Activated naive CD4-positive, alpha-beta T cell treated with anti-CD3 and anti-CD28 coated beads for 36 hours (primary cell): ENCODE measurements around the gene SOX9. TPM values are rescaled to one million over a fixed set of nuclear protein-coding genes. Genes with fewer than 3 reads are reported as not detected.

ENCODE experiments used
- CTCF ChIA-PET: fragments of 350-600 bp; sonication (Branson Sonifier 250); formaldehyde crosslinking; loops from one replicate; lab custom pipeline; 2021; ENCODE audit warnings: antibody characterized with exemption; lab: Charles Lee
- DNase-seq: peaks from one replicate; pipeline ENCODE4 v3.0.0-alpha.2; 2020
- H3K27ac Mint-ChIP-seq: one replicate; pipeline ENCODE4 v1.8.0; 2021; ENCODE audit warnings: mild to moderate bottlenecking, mixed read lengths
- H3K27me3 Mint-ChIP-seq: one replicate; pipeline ENCODE4 v1.8.0; 2021; ENCODE audit warnings: low read depth, mixed read lengths
- H3K36me3 Mint-ChIP-seq: one replicate; pipeline ENCODE4 v1.8.0; 2021; ENCODE audit warnings: low read depth, mixed read lengths
- H3K4me1 Mint-ChIP-seq: one replicate; pipeline ENCODE4 v1.8.0; 2021; ENCODE audit warnings: low read depth, mixed read lengths
- H3K4me3 Mint-ChIP-seq: one replicate; pipeline ENCODE4 v1.8.0; 2021; ENCODE audit warnings: mild to moderate bottlenecking, moderate library complexity, mixed read lengths
- H3K9me3 Mint-ChIP-seq: one replicate; pipeline ENCODE4 v1.8.0; 2021; ENCODE audit warnings: mixed read lengths
- intact Hi-C: fragments of 100-400 bp; cut with micrococcal nuclease; formaldehyde crosslinking; loops from one replicate; pipeline ENCODE4 v1.15.1; 2023
- total RNA-seq, 2 experiments: library from RNA; stranded (reverse); gene quantifications; one replicate each; pipeline ENCODE4 v1.2.3, GENCODE V29; 2021

Gene SOX9
- total RNA-seq, 2 experiments from 2014 or later, result not detected

DNA sequence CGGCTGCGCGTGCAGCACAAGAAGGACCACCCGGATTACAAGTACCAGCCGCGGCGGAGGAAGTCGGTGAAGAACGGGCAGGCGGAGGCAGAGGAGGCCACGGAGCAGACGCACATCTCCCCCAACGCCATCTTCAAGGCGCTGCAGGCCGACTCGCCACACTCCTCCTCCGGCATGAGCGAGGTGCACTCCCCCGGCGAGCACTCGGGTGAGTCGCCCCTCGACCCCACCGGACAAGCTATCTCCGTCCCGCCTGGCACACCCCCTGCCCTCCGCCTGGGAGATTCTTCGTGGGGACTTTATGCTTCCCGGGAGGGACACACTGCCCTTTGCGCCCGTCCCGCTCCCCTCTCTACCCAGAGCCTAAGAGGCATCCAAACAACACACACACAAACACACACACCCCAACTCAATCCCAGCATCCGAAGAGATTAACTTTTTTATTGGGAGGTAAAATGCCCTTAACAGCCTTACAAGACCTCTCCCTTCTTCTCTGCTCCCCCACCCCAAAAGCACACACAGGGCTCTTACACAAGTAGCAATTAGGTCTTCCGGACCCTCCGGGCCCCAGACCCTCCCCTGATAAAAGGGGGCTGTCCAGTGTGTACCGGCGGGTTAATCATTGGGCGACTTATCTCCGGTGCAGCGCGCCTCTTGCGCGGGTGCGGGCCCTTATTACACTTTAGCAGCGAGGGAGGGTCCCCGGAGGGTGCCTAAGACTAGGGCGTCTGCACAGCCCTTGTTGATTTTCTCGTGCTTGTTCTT lies 2.1 kb downstream of the SOX9 start:
- CTCF ChIA-PET, result no interaction called here
- peaks cover 66% of the 10 kb centered on the region for H3K27me3 Mint-ChIP-seq
- H3K36me3 Mint-ChIP-seq, result no peaks in the 10 kb centered on the region
- no peak overlapping the region for H3K27ac Mint-ChIP-seq
- H3K4me1 Mint-ChIP-seq, result peaks cover 21% of the 10 kb centered on the region
- H3K9me3 Mint-ChIP-seq, result no peaks in the 10 kb centered on the region
- intact Hi-C loops, result no loop called here
- peak overlapping the region; percentile 7 for H3K4me3 Mint-ChIP-seq
- DNase-seq, result peak; percentile 7

DNA sequence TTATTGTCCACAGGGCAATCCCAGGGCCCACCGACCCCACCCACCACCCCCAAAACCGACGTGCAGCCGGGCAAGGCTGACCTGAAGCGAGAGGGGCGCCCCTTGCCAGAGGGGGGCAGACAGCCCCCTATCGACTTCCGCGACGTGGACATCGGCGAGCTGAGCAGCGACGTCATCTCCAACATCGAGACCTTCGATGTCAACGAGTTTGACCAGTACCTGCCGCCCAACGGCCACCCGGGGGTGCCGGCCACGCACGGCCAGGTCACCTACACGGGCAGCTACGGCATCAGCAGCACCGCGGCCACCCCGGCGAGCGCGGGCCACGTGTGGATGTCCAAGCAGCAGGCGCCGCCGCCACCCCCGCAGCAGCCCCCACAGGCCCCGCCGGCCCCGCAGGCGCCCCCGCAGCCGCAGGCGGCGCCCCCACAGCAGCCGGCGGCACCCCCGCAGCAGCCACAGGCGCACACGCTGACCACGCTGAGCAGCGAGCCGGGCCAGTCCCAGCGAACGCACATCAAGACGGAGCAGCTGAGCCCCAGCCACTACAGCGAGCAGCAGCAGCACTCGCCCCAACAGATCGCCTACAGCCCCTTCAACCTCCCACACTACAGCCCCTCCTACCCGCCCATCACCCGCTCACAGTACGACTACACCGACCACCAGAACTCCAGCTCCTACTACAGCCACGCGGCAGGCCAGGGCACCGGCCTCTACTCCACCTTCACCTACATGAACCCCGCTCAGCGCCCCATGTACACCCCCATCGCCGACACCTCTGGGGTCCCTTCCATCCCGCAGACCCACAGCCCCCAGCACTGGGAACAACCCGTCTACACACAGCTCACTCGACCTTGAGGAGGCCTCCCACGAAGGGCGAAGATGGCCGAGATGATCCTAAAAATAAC lies 3.0 kb downstream of the SOX9 start:
- Mint-ChIP-seq H3K36me3 (no peaks in the 10 kb centered on the region), H3K9me3 (no peaks in the 10 kb centered on the region), H3K27ac (no peak overlapping the region), H3K4me1 (peaks cover 17% of the 10 kb centered on the region), H3K27me3 (peaks cover 58% of the 10 kb centered on the region), H3K4me3 (no peak overlapping the region)
- CTCF ChIA-PET, result no interaction called here
- no peak for DNase-seq
- intact Hi-C loops, result no loop called here

DNA sequence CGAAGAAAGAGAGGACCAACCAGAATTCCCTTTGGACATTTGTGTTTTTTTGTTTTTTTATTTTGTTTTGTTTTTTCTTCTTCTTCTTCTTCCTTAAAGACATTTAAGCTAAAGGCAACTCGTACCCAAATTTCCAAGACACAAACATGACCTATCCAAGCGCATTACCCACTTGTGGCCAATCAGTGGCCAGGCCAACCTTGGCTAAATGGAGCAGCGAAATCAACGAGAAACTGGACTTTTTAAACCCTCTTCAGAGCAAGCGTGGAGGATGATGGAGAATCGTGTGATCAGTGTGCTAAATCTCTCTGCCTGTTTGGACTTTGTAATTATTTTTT lies 3.6 kb downstream of the SOX9 start:
- intact Hi-C loops, result no loop called here
- Mint-ChIP-seq H3K4me1 (peaks cover 14% of the 10 kb centered on the region), H3K27me3 (peaks cover 54% of the 10 kb centered on the region), H3K4me3 (no peak overlapping the region), H3K27ac (no peak overlapping the region), H3K36me3 (no peaks in the 10 kb centered on the region), H3K9me3 (no peaks in the 10 kb centered on the region)
- CTCF ChIA-PET, result no interaction called here
- no peak for DNase-seq

DNA sequence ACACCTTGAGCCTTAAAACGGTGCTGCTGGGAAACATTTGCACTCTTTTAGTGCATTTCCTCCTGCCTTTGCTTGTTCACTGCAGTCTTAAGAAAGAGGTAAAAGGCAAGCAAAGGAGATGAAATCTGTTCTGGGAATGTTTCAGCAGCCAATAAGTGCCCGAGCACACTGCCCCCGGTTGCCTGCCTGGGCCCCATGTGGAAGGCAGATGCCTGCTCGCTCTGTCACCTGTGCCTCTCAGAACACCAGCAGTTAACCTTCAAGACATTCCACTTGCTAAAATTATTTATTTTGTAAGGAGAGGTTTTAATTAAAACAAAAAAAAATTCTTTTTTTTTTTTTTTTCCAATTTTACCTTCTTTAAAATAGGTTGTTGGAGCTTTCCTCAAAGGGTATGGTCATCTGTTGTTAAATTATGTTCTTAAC lies 4.4 kb downstream of the SOX9 start:
- no peaks in the 10 kb centered on the region for H3K9me3 Mint-ChIP-seq

DNA sequence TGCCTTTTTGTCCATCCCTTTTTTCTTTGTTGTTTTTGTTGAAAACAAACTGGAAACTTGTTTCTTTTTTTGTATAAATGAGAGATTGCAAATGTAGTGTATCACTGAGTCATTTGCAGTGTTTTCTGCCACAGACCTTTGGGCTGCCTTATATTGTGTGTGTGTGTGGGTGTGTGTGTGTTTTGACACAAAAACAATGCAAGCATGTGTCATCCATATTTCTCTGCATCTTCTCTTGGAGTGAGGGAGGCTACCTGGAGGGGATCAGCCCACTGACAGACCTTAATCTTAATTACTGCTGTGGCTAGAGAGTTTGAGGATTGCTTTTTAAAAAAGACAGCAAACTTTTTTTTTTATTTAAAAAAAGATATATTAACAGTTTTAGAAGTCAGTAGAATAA lies 4.9 kb downstream of the SOX9 start:
- no peak for DNase-seq
- CTCF ChIA-PET, result no interaction called here
- no peak overlapping the region for H3K27ac Mint-ChIP-seq
- H3K4me1 Mint-ChIP-seq, result peaks cover 8% of the 10 kb centered on the region
- H3K4me3 Mint-ChIP-seq, result no peak overlapping the region
- H3K36me3 Mint-ChIP-seq, result no peaks in the 10 kb centered on the region
- H3K27me3 Mint-ChIP-seq, result peaks cover 43% of the 10 kb centered on the region
- intact Hi-C loops, result no loop called here
- H3K9me3 Mint-ChIP-seq, result no peaks in the 10 kb centered on the region

More for the DNA sequence above, 4.4 kb downstream of the SOX9 start:
- peaks cover 47% of the 10 kb centered on the region for H3K27me3 Mint-ChIP-seq
- H3K27ac Mint-ChIP-seq, result no peak overlapping the region
- DNase-seq, result no peak
- H3K4me3 Mint-ChIP-seq, result no peak overlapping the region
- no peaks in the 10 kb centered on the region for H3K36me3 Mint-ChIP-seq
- intact Hi-C loops, result no loop called here
- CTCF ChIA-PET, result interaction anchor here (0.7 kb wide), 1 partner anchor 27 kb away, joined by 4 read pairs; no protein-coding TSS in a partner anchor
- H3K4me1 Mint-ChIP-seq, result peaks cover 10% of the 10 kb centered on the region

DNA sequence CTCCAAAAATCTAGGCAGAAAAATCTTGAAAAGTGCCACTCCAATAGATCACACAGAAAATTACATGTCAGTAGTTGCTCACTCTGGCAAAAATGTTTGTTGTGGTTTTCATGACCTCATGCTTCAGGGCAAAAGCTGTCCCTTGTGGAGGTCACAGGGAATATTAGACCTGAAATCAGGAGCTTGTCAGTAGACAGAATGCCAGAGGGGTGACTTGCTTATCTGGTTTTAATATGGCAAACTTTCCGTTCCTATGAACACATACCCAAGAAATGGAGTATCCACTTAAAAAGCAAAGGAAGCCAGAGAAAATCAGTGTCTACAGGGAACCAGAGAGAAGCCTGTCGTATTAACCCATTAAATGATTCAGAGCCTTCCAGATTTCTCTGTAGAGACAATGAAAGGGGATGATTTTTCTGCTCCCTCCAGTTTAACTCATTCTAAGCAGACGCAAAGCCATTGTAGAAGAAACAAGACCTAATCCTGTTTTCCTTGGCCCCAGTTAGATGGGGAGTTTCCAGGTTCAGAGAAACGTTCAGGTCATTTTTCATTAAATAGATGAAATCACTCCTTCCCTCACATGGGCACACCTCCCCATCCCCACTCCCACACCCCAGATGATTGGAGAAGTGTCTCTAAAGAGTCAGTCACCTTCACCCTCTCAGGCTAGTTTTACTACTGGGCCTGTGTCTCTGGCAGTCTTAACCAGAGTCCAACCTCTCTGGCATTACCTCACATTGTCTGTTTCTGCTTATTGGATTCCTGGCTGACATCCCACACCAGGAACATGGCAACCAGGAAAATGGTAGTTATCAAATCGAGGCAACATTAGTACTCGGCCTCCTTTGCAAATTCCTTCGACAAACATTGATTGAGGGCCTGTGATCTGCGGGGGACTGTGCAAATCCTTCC lies 6.0 kb downstream of the SOX9 start:
- peaks cover 36% of the 10 kb centered on the region for H3K27me3 Mint-ChIP-seq
- no peak for DNase-seq
- intact Hi-C loops, result no loop called here
- no peaks in the 10 kb centered on the region for H3K36me3 Mint-ChIP-seq
- H3K4me3 Mint-ChIP-seq, result no peak overlapping the region
- H3K9me3 Mint-ChIP-seq, result no peaks in the 10 kb centered on the region
- H3K27ac Mint-ChIP-seq, result no peak overlapping the region
- peaks cover 7% of the 10 kb centered on the region for H3K4me1 Mint-ChIP-seq
- CTCF ChIA-PET, result no interaction called here

DNA sequence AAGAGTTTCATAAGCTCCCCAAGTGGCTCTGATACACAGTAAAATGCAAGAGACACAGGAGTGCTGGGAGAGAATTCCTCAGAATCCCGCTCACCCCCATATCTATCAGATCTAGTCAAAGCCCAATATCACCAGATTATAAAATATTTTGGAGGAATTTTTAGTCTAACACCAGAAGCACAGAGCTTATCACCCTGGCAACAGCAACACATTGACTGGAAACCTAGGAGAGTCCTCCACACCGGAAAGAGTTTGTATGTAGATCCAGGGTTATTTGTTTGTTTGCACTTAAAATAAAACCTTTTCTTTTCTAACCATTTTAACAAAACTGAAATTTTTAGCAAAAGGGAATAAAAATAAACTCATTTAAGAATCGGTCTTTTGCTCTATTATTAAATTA lies 7.2 kb downstream of the SOX9 start:
- CTCF ChIA-PET, result no interaction called here
- intact Hi-C loops, result no loop called here
- Mint-ChIP-seq H3K36me3 (no peaks in the 10 kb centered on the region), H3K27me3 (peaks cover 30% of the 10 kb centered on the region), H3K27ac (no peak overlapping the region), H3K4me3 (no peak overlapping the region), H3K9me3 (no peaks in the 10 kb centered on the region), H3K4me1 (peaks cover under 1% of the 10 kb centered on the region)
- DNase-seq, result no peak

DNA sequence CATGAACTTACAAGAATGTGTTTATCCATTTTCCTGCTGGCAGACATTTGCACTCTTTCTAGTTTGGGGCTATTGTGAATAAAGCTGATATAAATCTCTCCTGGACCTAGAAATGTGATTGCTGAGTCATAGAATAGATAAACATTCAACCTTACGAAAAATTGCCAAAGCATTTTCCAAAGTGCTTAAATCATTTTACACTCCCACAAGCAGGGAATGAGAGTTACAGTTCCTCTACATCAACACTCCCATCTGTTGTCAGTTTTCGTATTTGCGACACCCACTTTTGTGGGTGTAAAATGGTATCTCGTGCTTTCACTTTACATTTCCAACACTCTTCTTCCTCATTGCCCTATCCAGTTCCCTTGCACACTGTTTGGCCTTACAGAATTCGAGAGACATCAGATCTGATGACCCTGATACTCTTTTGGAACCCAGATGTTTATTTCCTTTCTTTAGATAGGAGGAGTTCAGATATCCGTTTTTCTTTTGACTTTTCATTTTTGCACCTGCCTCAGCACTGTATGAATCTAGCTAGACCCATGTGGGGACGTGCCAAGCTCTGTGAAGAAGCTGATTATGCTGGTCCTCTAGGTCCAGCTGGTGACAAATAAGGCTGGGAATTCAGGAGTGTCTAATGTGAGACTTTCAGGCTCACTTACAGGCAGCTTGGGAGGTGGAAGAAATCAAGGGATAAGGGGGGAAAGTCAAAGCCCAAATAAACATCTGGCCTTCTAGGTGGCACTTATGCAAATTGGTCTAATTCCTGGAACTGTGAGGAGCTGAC lies 14.0 kb downstream of the SOX9 start:
- no peaks in the 10 kb centered on the region for H3K4me1 Mint-ChIP-seq
- H3K4me3 Mint-ChIP-seq, result no peak overlapping the region
- CTCF ChIA-PET, result no interaction called here
- DNase-seq, result no peak
- peaks cover 20% of the 10 kb centered on the region for H3K27me3 Mint-ChIP-seq
- intact Hi-C loops, result no loop called here
- no peaks in the 10 kb centered on the region for H3K36me3 Mint-ChIP-seq
- H3K9me3 Mint-ChIP-seq, result peaks cover 1% of the 10 kb centered on the region
- no peak overlapping the region for H3K27ac Mint-ChIP-seq

DNA sequence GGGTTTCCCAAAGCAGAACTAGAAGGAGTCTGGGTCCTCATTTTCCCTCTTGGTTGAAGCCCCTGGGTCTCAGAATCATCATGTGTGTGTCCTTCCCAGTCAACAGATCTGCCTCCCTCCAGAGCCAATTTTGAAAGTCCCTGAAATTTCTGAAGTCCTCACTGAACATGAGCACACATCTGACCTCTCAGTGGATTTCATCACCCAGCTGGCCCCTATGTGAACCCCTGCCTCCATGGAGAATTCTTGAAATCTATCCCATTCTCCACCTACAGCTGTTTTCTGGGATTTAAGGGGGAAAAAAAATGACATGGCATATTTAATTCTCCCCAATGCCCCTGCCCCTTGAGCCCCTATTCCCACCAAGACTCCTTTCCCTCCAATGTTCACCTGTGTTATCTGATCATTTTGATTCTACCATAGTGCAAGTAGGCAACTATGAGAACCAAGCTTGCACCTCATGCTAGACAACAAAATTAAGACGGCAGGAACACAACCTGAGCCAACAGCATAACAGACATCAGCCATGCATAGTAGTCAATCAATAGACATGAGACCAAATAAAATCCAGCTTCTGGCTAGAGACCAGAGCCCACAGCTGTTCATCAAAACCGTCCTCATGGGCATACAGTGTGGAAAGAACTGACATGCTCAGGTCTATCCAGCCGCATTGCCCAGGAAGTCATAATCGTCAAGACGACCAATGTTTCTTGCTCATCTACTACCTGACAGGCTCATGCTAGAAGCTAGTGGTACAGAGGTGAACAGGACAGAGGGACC lies 14.9 kb downstream of the SOX9 start:
- Mint-ChIP-seq H3K9me3 (peaks cover 1% of the 10 kb centered on the region), H3K4me3 (no peak overlapping the region), H3K27ac (no peak overlapping the region), H3K36me3 (no peaks in the 10 kb centered on the region), H3K4me1 (no peaks in the 10 kb centered on the region), H3K27me3 (peaks cover 22% of the 10 kb centered on the region)
- CTCF ChIA-PET, result no interaction called here
- DNase-seq, result no peak
- intact Hi-C loops, result no loop called here

DNA sequence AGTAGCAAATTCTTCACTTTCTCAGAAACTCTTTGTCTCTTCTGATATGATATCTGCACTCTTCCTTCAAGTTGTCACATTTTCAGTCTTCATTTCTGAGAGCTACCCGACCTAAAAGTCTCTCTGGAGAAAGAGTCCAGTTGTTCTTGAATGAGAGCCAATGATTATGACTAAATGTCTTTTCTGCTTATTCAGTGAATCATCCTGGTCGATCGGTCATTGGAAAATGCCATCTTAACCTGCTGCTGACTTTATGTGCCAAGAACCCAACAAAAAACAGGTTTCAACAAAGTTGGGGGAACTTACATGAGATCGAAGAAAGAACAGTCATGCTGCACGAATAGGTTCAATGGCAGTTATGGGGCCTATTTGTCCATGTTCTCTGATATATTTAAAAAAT lies 15.9 kb downstream of the SOX9 start:
- peaks cover 1% of the 10 kb centered on the region for H3K9me3 Mint-ChIP-seq
- peaks cover 22% of the 10 kb centered on the region for H3K27me3 Mint-ChIP-seq
- no peaks in the 10 kb centered on the region for H3K4me1 Mint-ChIP-seq
- intact Hi-C loops, result no loop called here
- CTCF ChIA-PET, result no interaction called here
- no peak overlapping the region for H3K4me3 Mint-ChIP-seq
- no peak for DNase-seq
- no peaks in the 10 kb centered on the region for H3K36me3 Mint-ChIP-seq
- H3K27ac Mint-ChIP-seq, result no peak overlapping the region

DNA sequence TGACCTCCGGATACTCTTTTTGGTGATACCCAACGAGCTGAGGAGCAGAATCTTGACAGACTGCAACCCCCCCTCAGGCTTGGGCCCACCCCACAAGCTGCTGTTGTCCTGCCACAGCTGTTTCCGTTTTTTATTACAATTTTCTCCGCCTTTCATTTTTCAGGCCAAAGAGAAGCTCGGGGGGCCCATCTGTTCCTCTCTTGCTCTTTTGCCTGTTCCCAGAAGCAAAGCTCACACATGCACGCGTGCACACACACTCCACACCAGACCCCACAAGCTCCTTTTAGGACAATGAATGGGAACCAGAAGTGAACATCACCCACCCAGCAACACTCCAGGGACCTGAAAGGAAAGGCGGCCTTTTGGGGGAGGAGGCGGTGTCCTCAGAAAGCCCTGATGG lies 16.3 kb downstream of the SOX9 start:
- Mint-ChIP-seq H3K27me3 (peaks cover 22% of the 10 kb centered on the region), H3K27ac (no peak overlapping the region), H3K36me3 (no peaks in the 10 kb centered on the region), H3K4me1 (no peaks in the 10 kb centered on the region), H3K9me3 (peaks cover 1% of the 10 kb centered on the region), H3K4me3 (no peak overlapping the region)
- CTCF ChIA-PET, result no interaction called here
- intact Hi-C loops, result no loop called here
- no peak for DNase-seq
